Right renal cortex interstitium (tissue), 3 donors: ENCODE results near the gene RNF207. TPM values are rescaled to one million over a fixed set of nuclear protein-coding genes. Genes with fewer than 3 reads are reported as not detected.

ENCODE experiments used
- DNase-seq, 3 donors: peaks; one replicate each; pipeline ENCODE4 v3.0.0-alpha.2; 2013; ENCODE audit warnings: low read depth in 3 of 3, low spot score in 2 of 3
- polyA plus RNA-seq, 3 donors: library from polyadenylated mRNA; unstranded; fragments of 120-200 nt; gene quantifications; one replicate each; pipeline ENCODE4 v1.2.1, GENCODE V29; 2013; ENCODE audit not compliant: insufficient read length in 3 of 3

RNF207 gene
- polyA plus RNA-seq = 10 to 100 TPM; 14.3 to 19.9 (median 17.7) TPM

- no peak for DNase-seq
These were observed at the start of gene RNF207 for GRCh38 chr1:6205849-6206519. RNF207 (plus strand) TSS chr1:6206119; CDS start chr1:6206536, 417 bp downstream.

GRCh38 chr1:6157132-6157527 lies 48.8 kb upstream of the RNF207 start:
- DNase-seq = no peak

- DNase-seq = no peak
These were observed 48.3 kb upstream of the RNF207 start for GRCh38 chr1:6157528-6158174.

- DNase-seq = no peak
These were observed 47.7 kb upstream of the RNF207 start for GRCh38 chr1:6158181-6158580.

- DNase-seq = no peak
These were observed 43.6 kb upstream of the RNF207 start for GRCh38 chr1:6162341-6162740.

GRCh38 chr1:6162773-6163172 lies 43.1 kb upstream of the RNF207 start:
- DNase-seq = no peak

GRCh38 chr1:6163191-6163972 lies 42.5 kb upstream of the RNF207 start:
- no peak for DNase-seq

GRCh38 chr1:6163973-6164617 lies 41.8 kb upstream of the RNF207 start:
- DNase-seq = no peak

GRCh38 chr1:6165027-6165426 lies 40.9 kb upstream of the RNF207 start:
- DNase-seq = no peak

- DNase-seq = no peak
These were observed 40.4 kb upstream of the RNF207 start for GRCh38 chr1:6165441-6165985.

GRCh38 chr1:6166221-6166620 lies 39.7 kb upstream of the RNF207 start:
- no peak for DNase-seq

- no peak for DNase-seq
These were observed 39.1 kb upstream of the RNF207 start for GRCh38 chr1:6166655-6167390.

GRCh38 chr1:6167391-6168303 lies 38.3 kb upstream of the RNF207 start:
- DNase-seq = no peak

GRCh38 chr1:6168947-6169586 lies 36.9 kb upstream of the RNF207 start:
- no peak for DNase-seq

- DNase-seq = no peak
These were observed 35.7 kb upstream of the RNF207 start for GRCh38 chr1:6170116-6170741.

GRCh38 chr1:6170742-6171201 lies 35.1 kb upstream of the RNF207 start:
- DNase-seq = no peak

GRCh38 chr1:6171548-6172124 lies 34.3 kb upstream of the RNF207 start:
- no peak for DNase-seq

GRCh38 chr1:6172549-6172948 lies 33.4 kb upstream of the RNF207 start:
- DNase-seq = no peak
